Ascending aorta (tissue), 2 donors: Measurements from ENCODE around the gene HECTD4. TPM values are rescaled to one million over a fixed set of nuclear protein-coding genes. Genes with fewer than 3 reads are reported as not detected.

ENCODE experiments used
- DNase-seq, 2 donors: peaks; one replicate each; pipeline ENCODE4 v3.0.0-alpha.2; 2019; ENCODE audit warnings: low spot score in 2 of 2
- H3K27ac ChIP-seq, 2 donors: fragments of 200-600 bp; sonication (generic); one replicate each; pipeline ENCODE4 v1.5.1; 2016 to 2017; ENCODE audit warnings: mild to moderate bottlenecking in 1 of 2
- H3K27me3 ChIP-seq: fragments of 200-600 bp; sonication (generic); one replicate; pipeline ENCODE4 v1.5.1; 2017
- H3K36me3 ChIP-seq, 2 donors: fragments of 200-600 bp; sonication (generic); one replicate each; pipeline ENCODE4 v1.5.1; 2016
- H3K4me1 ChIP-seq, 2 donors: fragments of 200-600 bp; sonication (generic); one replicate each; pipeline ENCODE4 v1.5.1; 2016 to 2017; ENCODE audit warnings: mild to moderate bottlenecking in 1 of 2
- H3K4me3 ChIP-seq, 2 donors: fragments of 200-600 bp; sonication (generic); one replicate each; pipeline ENCODE4 v1.5.1; 2016 to 2017; ENCODE audit warnings: mild to moderate bottlenecking in 1 of 2
- H3K9me3 ChIP-seq, 2 donors: fragments of 200-600 bp; sonication (generic); one replicate each; pipeline ENCODE4 v1.5.1; 2016
- intact Hi-C: fragments of 100-400 bp; cut with DNase I; formaldehyde crosslinking; loops from one replicate; pipeline ENCODE4 v1.15.1; 2023
- total RNA-seq: library from RNA; depleted of rRNA; stranded (reverse); fragments of >200 nt; gene quantifications from one replicate; pipeline ENCODE4 v1.1.0, GENCODE V29; 2016
- TF ChIP-seq, protein P1 (sequence below), 3 experiments: fragments of 200-600 bp in 2 of 3; fragments of 450-650 bp in 1 of 3; sonication (generic) in 2 of 3; IDR thresholded peaks; one replicate each; pipeline ENCODE4 v1.5.1; 2016 to 2019; ENCODE audit warnings: antibody characterized with exemption in 3 of 3, mild to moderate bottlenecking in 1 of 3, moderate library complexity in 1 of 3

Gene HECTD4
- total RNA-seq, 1 donor from 2014 or later = 23.7 TPM

GRCh38 chr12:112168561-112168971 is 213.7 kb downstream of the HECTD4 start:
- peaks cover 46 to 59% of the 10 kb centered on the region in 2 donors for H3K36me3 ChIP-seq
- TF ChIP-seq, protein P1, sequence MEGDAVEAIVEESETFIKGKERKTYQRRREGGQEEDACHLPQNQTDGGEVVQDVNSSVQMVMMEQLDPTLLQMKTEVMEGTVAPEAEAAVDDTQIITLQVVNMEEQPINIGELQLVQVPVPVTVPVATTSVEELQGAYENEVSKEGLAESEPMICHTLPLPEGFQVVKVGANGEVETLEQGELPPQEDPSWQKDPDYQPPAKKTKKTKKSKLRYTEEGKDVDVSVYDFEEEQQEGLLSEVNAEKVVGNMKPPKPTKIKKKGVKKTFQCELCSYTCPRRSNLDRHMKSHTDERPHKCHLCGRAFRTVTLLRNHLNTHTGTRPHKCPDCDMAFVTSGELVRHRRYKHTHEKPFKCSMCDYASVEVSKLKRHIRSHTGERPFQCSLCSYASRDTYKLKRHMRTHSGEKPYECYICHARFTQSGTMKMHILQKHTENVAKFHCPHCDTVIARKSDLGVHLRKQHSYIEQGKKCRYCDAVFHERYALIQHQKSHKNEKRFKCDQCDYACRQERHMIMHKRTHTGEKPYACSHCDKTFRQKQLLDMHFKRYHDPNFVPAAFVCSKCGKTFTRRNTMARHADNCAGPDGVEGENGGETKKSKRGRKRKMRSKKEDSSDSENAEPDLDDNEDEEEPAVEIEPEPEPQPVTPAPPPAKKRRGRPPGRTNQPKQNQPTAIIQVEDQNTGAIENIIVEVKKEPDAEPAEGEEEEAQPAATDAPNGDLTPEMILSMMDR (IDR thresholded peaks at IDR 0.05) = no peak
- H3K27ac ChIP-seq = no peak overlapping the region
- intact Hi-C loops = no loop called here
- no peak overlapping the region for H3K4me3 ChIP-seq
- no peaks in the 10 kb centered on the region for H3K27me3 ChIP-seq
- no peak for DNase-seq
- no peaks in the 10 kb centered on the region for H3K4me1 ChIP-seq
- H3K9me3 ChIP-seq = no peaks in the 10 kb centered on the region

- Histone ChIP-seq H3K27me3 (no peaks in the 10 kb centered on the region), H3K4me3 (no peak overlapping the region), H3K4me1 (no peaks in the 10 kb centered on the region), H3K36me3 (peaks cover 49 to 62% of the 10 kb centered on the region in 2 donors), H3K9me3 (no peaks in the 10 kb centered on the region), H3K27ac (no peak overlapping the region)
- intact Hi-C loops = no loop called here
- DNase-seq = peak in 1 of 2 donors; percentile 56
- TF ChIP-seq, protein P1 (IDR thresholded peaks at IDR 0.05) = no peak
Measured at GRCh38 chr12:112167718-112168525, 214.3 kb downstream of the HECTD4 start.

DNA sequence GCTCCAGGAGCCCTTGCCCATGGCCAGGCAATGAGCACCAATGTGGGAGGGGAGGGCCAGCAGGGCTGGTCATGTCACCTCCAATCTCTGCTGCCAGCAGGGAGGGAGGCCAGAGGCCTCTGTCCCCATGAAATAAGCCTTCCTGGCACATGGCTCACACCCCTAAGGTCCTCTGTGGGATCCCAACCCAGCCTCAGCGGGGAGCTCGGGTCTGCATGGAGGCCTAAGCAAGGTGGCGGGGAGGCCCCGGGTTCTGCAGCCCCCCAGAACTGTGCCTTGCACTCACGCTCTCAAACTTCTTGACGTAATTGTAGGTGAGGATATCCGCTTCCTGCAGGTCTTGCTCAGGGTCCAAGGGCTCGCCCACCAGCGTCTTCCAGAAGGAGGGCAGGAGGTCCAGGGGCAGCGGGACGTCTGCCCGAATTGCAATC is 215.2 kb downstream of the HECTD4 start:
- Histone ChIP-seq H3K4me3 (no peak overlapping the region), H3K4me1 (no peaks in the 10 kb centered on the region), H3K36me3 (peaks cover 49 to 62% of the 10 kb centered on the region in 2 donors), H3K27me3 (no peaks in the 10 kb centered on the region), H3K27ac (no peak overlapping the region), H3K9me3 (no peaks in the 10 kb centered on the region)
- TF ChIP-seq, protein P1 (IDR thresholded peaks at IDR 0.05) = no peak
- intact Hi-C loops = no loop called here
- peak in 1 of 2 donors; percentile 59 for DNase-seq

DNA sequence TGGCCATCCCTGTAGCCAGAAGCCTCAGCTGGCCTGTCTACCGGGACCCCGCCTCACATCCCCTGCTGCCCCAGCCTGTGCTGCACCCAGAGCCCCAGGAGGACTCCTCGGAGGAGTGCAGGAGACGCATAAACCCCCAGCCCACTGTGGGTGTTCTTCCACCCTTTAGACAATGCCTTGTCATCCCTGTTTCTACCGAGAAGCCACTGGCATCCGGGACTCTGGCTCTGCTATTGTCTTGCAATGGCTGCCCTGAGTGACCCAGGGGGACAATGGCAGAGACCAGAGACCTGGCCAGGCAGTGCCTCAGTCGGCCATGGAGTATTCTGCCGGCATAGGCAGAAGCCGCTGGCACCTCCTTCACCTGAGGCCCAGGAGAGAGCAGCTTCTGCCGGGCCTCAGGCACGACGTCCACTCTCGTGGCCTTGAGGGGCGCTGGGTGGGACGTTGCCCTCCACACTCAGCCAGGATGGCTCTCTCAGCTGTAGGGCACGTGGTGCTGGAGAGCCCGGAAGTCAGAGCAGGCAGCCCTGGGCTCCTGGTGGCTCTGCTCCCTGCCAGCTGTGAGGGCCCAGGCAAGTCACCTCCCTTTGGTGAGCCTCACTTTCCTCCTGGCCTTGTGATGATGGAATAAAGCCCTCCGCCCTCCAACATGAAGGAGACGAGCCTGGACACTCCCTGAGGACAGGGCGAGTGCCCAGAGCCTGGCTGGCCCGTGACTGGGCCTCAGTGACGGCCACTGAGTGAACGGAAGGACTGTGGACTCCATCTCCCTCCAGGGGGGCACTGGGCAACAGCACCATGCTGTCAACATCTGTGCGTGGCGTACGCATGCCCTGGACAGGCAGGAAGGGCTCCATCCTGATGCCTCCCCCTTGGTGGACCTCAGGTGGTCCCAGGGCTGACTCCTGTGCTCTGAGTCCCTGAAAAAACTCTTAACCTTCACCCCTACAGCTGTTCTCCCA is 215.9 kb downstream of the HECTD4 start:
- TF ChIP-seq, protein P1 (IDR thresholded peaks at IDR 0.05) = no peak
- Histone ChIP-seq H3K9me3 (no peaks in the 10 kb centered on the region), H3K4me1 (no peaks in the 10 kb centered on the region), H3K36me3 (peaks cover 49 to 63% of the 10 kb centered on the region in 2 donors), H3K27ac (no peak overlapping the region), H3K4me3 (no peak overlapping the region), H3K27me3 (no peaks in the 10 kb centered on the region)
- intact Hi-C loops = no loop called here
- peak in 1 of 2 donors; percentile 53 for DNase-seq

GRCh38 chr12:112165624-112166023 is 216.6 kb downstream of the HECTD4 start:
- DNase-seq = peak in 1 of 2 donors; percentile 50
- Histone ChIP-seq H3K27me3 (no peaks in the 10 kb centered on the region), H3K36me3 (peaks cover 46 to 63% of the 10 kb centered on the region in 2 donors), H3K4me3 (no peak overlapping the region), H3K27ac (no peak overlapping the region), H3K9me3 (no peaks in the 10 kb centered on the region), H3K4me1 (no peaks in the 10 kb centered on the region)
- intact Hi-C loops = no loop called here
- TF ChIP-seq, protein P1 (IDR thresholded peaks at IDR 0.05) = no peak
